Testis (tissue), 2 donors: ENCODE results near the gene XXYLT1.

Experiments
- POLR2A ChIP-seq: fragments of 450-650 bp; IDR thresholded peaks from one replicate; pipeline ENCODE4 v1.6.1; 2017; ENCODE audit warnings: antibody characterized with exemption, mild to moderate bottlenecking, moderate library complexity
- TF ChIP-seq, protein P1 (sequence below), 3 experiments: fragments of 450-650 bp in 2 of 3; fragments of 200-600 bp in 1 of 3; sonication (generic) in 1 of 3; IDR thresholded peaks; one replicate each; pipeline ENCODE4 v1.5.1; 2016 to 2019; ENCODE audit warnings: antibody characterized with exemption in 3 of 3, mild to moderate bottlenecking in 2 of 3, moderate library complexity in 1 of 3

GRCh38 chr3:195083659-195084058 is 187.3 kb downstream of the XXYLT1 start:
- TF ChIP-seq, protein P1, sequence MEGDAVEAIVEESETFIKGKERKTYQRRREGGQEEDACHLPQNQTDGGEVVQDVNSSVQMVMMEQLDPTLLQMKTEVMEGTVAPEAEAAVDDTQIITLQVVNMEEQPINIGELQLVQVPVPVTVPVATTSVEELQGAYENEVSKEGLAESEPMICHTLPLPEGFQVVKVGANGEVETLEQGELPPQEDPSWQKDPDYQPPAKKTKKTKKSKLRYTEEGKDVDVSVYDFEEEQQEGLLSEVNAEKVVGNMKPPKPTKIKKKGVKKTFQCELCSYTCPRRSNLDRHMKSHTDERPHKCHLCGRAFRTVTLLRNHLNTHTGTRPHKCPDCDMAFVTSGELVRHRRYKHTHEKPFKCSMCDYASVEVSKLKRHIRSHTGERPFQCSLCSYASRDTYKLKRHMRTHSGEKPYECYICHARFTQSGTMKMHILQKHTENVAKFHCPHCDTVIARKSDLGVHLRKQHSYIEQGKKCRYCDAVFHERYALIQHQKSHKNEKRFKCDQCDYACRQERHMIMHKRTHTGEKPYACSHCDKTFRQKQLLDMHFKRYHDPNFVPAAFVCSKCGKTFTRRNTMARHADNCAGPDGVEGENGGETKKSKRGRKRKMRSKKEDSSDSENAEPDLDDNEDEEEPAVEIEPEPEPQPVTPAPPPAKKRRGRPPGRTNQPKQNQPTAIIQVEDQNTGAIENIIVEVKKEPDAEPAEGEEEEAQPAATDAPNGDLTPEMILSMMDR (IDR thresholded peaks at IDR 0.05): no peak
- TF ChIP-seq POLR2A: no peak
